A549 (cell line): ENCODE data around the gene SF1. TPM values are rescaled to one million over a fixed set of nuclear protein-coding genes. Genes with fewer than 3 reads are reported as not detected.

Experiments used
- ATAC-seq, 2 experiments: fragments of 200-7000 bp in 1 of 2; fragments of >200 bp in 1 of 2; cut with Nextera tagmentation in 1 of 2; cut with Tn5 transposase in 1 of 2; 3 replicates each; pipeline versions ENCODE4 v1.8.0 to v1.9.1; 2018 to 2020; ENCODE audit warnings: mild to moderate bottlenecking in 1 of 2, moderate library complexity in 1 of 2
- CTCF ChIA-PET: fragments of 300-600 bp; sonication (Branson Sonifier 250); formaldehyde crosslinking; extraction: SDS; loops from one replicate; lab custom pipeline; 2021; ENCODE audit warnings: antibody characterized with exemption, inconsistent platforms; lab: Yijun Ruan, JAX
- POLR2A ChIA-PET: fragments of 350-600 bp; formaldehyde crosslinking; extraction: SDS; loops from one replicate; lab custom pipeline; 2021; ENCODE audit warnings: antibody characterized with exemption, inconsistent platforms; lab: Yijun Ruan, JAX
- DNase-seq, 2 experiments: peaks; one replicate each; pipeline versions ENCODE4 v3.0.0 to v3.0.0-alpha.2; 2011 to 2016; ENCODE audit warnings: low read depth in 1 of 2, low spot score in 1 of 2
- FAIRE-seq: peaks from 2 replicates; lab custom pipeline; 2011; peaks lifted over from hg19 to GRCh38; lab: Jason Lieb, UNC
- H3K27ac ChIP-seq, 2 experiments: fragments of >200 bp; sonication (Bioruptor Twin); formaldehyde crosslinking; 3 replicates each; pipeline ENCODE4 v1.5.1; 2016 to 2017
- H3K4me1 ChIP-seq: fragments of >200 bp; sonication (Bioruptor Twin); formaldehyde crosslinking; 3 replicates; pipeline ENCODE4 v1.6.1; 2016
- H3K4me2 ChIP-seq: fragments of >200 bp; sonication (Bioruptor Twin); formaldehyde crosslinking; 3 replicates; pipeline ENCODE4 v1.6.1; 2016
- H3K4me3 ChIP-seq: fragments of >200 bp; sonication (Bioruptor Twin); formaldehyde crosslinking; 3 replicates; pipeline ENCODE4 v1.5.1; 2016
- H3K9me3 ChIP-seq: fragments of >200 bp; sonication (Bioruptor Twin); formaldehyde crosslinking; 3 replicates; pipeline ENCODE4 v1.6.1; 2016
- CHD2 ChIP-seq: fragments of 150-350 bp; IDR thresholded peaks from 2 replicates; pipeline ENCODE4 v1.6.1; 2014; ENCODE audit warnings: low read length; ENCODE audit not compliant: partially characterized antibody
- CHD4 ChIP-seq: fragments of 200-600 bp; sonication (generic); IDR thresholded peaks from 2 replicates; pipeline ENCODE4 v1.6.1; 2016; ENCODE audit warnings: antibody characterized with exemption, mild to moderate bottlenecking, borderline replicate concordance
- EHF ChIP-seq: fragments of 250-450 bp; sonication (Bioruptor Pico); IDR thresholded peaks from 2 replicates; pipeline ENCODE4 v1.5.0; 2020; ENCODE audit warnings: mild to moderate bottlenecking
- EHMT2 ChIP-seq: fragments of 200-600 bp; sonication (generic); IDR thresholded peaks from 2 replicates; pipeline ENCODE4 v1.6.1; 2016; ENCODE audit warnings: antibody characterized with exemption, low read depth, mild to moderate bottlenecking, moderate library complexity
- ESRRA ChIP-seq: fragments of 150-350 bp; IDR thresholded peaks from 2 replicates; pipeline ENCODE4 v1.6.1; 2014; ENCODE audit warnings: mild to moderate bottlenecking, low read length, borderline replicate concordance
- GATA3 ChIP-seq: IDR thresholded peaks from 2 replicates; pipeline ENCODE4 v1.6.1; 2012; ENCODE audit warnings: borderline replicate concordance
- HOXB13 ChIP-seq: fragments of 250-450 bp; sonication (Bioruptor Pico); IDR thresholded peaks from 2 replicates; pipeline ENCODE4 v1.5.0; 2020; ENCODE audit warnings: low read depth, mild to moderate bottlenecking, moderate library complexity
- HOXB5 ChIP-seq: fragments of 250-450 bp; sonication (Bioruptor Pico); IDR thresholded peaks from 2 replicates; pipeline ENCODE4 v1.5.0; 2020; ENCODE audit warnings: mild to moderate bottlenecking, moderate library complexity
- KDM5A ChIP-seq: fragments of 200-600 bp; sonication (generic); IDR thresholded peaks from 2 replicates; pipeline ENCODE4 v1.6.1; 2016; ENCODE audit warnings: antibody characterized with exemption, mild to moderate bottlenecking
- POLR2A ChIP-seq: IDR thresholded peaks from 2 replicates; pipeline ENCODE4 v1.6.1; 2012; ENCODE audit warnings: mild to moderate bottlenecking, low read length
- SREBF2 ChIP-seq: fragments of 450-650 bp; IDR thresholded peaks from 2 replicates; pipeline ENCODE4 v1.6.1; 2014; ENCODE audit warnings: mild to moderate bottlenecking, moderate library complexity
- TFCP2L1 ChIP-seq: fragments of 250-450 bp; sonication (Bioruptor Pico); IDR thresholded peaks from 2 replicates; pipeline ENCODE4 v1.5.0; 2021; ENCODE audit warnings: mild to moderate bottlenecking
- TP53 ChIP-seq: fragments of 250-450 bp; sonication (Bioruptor Pico); IDR thresholded peaks from 2 replicates; pipeline ENCODE4 v1.5.0; 2021; ENCODE audit warnings: mild to moderate bottlenecking, moderate library complexity
- ZFP36 ChIP-seq: fragments of 450-650 bp; IDR thresholded peaks from 2 replicates; pipeline ENCODE4 v1.6.1; 2014; ENCODE audit warnings: borderline replicate concordance; ENCODE audit not compliant: partially characterized antibody
- ZNF302 ChIP-seq: fragments of 250-450 bp; sonication (Bioruptor Pico); IDR thresholded peaks from 2 replicates; pipeline ENCODE4 v1.9.0; 2021; ENCODE audit warnings: inconsistent platforms, mild to moderate bottlenecking, moderate library complexity
- ZSCAN20 ChIP-seq: fragments of 250-450 bp; sonication (Bioruptor Pico); IDR thresholded peaks from 2 replicates; pipeline ENCODE4 v1.8.0; 2022; ENCODE audit warnings: mild to moderate bottlenecking, moderate library complexity
- WGBS: methylation state at CpG from one replicate; pipeline ENCODE4 v1.1.6; 2017; ENCODE audit errors: missing lambda C conversion rate; 5-methylcytosine and 5-hydroxymethylcytosine counted together
- polyA plus RNA-seq, 4 experiments: library from polyadenylated mRNA; depleted of rRNA in 3 of 4; stranded (reverse); fragments of >200 nt; fragmentation: RNase III in 1 of 4; extraction: RNeasy Plus Mini Kit Qiagen cat#74134 plus additional on column Dnase treatment in 1 of 4; gene quantifications; 2 replicates in 3 of 4; 3 replicates in 1 of 4; pipeline ENCODE4 v1.2.3, GENCODE V29; 2011 to 2017
- TF ChIP-seq, protein P1 (sequence below): IDR thresholded peaks from 2 replicates; pipeline ENCODE4 v1.6.1; 2012; ENCODE audit warnings: low read depth, borderline replicate concordance
- TF ChIP-seq, protein P2 (sequence below): IDR thresholded peaks from 2 replicates; pipeline ENCODE4 v1.6.1; 2012
- TF ChIP-seq, protein P3 (sequence below): IDR thresholded peaks from 2 replicates; pipeline ENCODE4 v1.6.1; 2012
- TF ChIP-seq, protein P4 (sequence below): fragments of 450-650 bp; IDR thresholded peaks from 2 replicates; pipeline ENCODE4 v1.6.1; 2014; ENCODE audit warnings: antibody characterized with exemption
- TF ChIP-seq, protein P5 (sequence below): fragments of 250-450 bp; sonication (Bioruptor Pico); IDR thresholded peaks from 2 replicates; pipeline ENCODE4 v1.5.0; 2021; ENCODE audit warnings: mild to moderate bottlenecking, moderate library complexity, borderline replicate concordance

The SF1 gene
- polyA plus RNA-seq, 2 of the 4 experiments (the other 2 are of a cell fraction): 104 to 310 TPM

DNA sequence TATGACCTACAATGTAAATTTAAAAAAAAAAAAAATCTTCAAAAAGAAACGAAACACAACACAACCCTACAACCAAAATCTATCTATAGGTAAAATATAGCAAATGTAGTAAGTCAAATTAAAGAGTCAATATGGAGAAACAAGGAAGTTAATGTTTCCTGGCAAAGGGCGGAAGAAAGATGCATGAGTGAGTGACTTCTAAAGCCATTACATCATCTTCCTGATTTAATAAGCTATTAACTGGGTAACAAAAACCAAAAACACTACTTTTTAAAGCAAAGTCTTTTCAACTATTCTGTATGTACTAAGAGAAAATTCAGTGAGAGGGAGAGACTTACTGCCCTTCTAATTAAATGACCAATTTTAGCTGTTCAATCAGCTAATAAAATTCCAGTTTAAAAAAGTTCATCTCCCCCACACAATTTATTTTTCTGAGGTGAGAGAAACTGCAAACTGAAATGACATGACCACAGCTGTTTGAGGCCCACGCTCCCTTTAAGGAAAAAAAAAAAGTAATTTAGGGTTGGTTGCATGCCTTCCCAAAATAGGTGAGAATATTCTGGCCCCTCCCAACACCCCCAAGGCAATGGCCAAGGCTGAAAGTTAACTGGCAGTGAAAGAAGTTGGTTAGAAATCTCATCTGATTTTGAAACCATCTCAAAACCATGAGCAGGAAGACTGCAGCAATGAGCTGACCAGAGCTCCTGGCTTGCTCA lies 5.9 kb downstream of the SF1 start:
- ATAC-seq: no peak
- no peaks in the 10 kb centered on the region for H3K9me3 ChIP-seq
- H3K4me2 ChIP-seq: no peak overlapping the region
- no peak overlapping the region for H3K27ac ChIP-seq
- no peak for FAIRE-seq
- POLR2A ChIA-PET: no interaction called here
- TF ChIP-seq ZNF302 (CRISPR knock-in tag): no peak
- TF ChIP-seq, protein P1, sequence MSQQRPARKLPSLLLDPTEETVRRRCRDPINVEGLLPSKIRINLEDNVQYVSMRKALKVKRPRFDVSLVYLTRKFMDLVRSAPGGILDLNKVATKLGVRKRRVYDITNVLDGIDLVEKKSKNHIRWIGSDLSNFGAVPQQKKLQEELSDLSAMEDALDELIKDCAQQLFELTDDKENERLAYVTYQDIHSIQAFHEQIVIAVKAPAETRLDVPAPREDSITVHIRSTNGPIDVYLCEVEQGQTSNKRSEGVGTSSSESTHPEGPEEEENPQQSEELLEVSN: no peak
- TF ChIP-seq EHMT2: no peak
- TF ChIP-seq HOXB5 (CRISPR knock-in tag): no peak
- no peak for TF ChIP-seq EHF
- no peak for TF ChIP-seq ZFP36
- TF ChIP-seq TFCP2L1 (CRISPR knock-in tag): no peak
- TF ChIP-seq ZSCAN20 (CRISPR knock-in tag): no peak
- TF ChIP-seq, protein P2, sequence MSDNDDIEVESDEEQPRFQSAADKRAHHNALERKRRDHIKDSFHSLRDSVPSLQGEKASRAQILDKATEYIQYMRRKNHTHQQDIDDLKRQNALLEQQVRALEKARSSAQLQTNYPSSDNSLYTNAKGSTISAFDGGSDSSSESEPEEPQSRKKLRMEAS: no peak
- TF ChIP-seq CHD4: no peak
- TF ChIP-seq GATA3: no peak
- TF ChIP-seq ESRRA: no peak
- TF ChIP-seq, all 56 proteins: peak for 0
- Histone ChIP-seq H3K4me3 (no peak overlapping the region), H3K4me1 (peaks cover 37% of the 10 kb centered on the region)
- CTCF ChIA-PET: interaction anchor here (0.7 to 1.5 kb wide), 4 partner anchors 9 to 346 kb away, joined by 3 to 9 read pairs (median 3); no protein-coding TSS in a partner anchor
- DNase-seq: no peak
- WGBS: 88% methylated on average over 3 of the region's 3 CpGs

DNA sequence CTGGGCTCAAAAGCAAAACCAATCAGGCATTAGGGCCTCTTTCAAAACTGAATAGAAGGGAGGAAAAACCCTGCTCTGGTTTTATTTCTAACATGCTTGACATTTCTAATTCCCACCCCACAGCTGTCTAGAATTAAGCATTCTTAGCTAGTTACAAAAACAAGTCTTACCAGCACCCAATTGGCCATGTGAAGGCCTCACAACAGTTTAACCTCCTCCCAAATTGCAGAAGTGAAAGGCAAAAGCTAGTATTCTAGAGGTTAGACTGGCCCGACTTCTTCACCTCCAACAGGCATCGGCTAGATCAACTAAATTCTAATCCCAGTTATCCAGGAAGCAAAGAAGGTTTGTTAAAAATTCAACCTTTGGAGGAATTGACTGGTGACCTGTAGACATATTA lies 6.5 kb downstream of the SF1 start:
- DNase-seq (no peak), FAIRE-seq (no peak), ATAC-seq (no peak)
- peaks cover 37% of the 10 kb centered on the region for H3K4me1 ChIP-seq
- H3K9me3 ChIP-seq: no peaks in the 10 kb centered on the region
- 95% methylated on average over 2 of the region's 2 CpGs for WGBS
- H3K4me3 ChIP-seq: no peak overlapping the region
- no peak overlapping the region for H3K4me2 ChIP-seq
- no peak overlapping the region for H3K27ac ChIP-seq
- CTCF ChIA-PET: interaction anchor here (0.7 to 2.5 kb wide), 6 partner anchors 8 to 346 kb away, joined by 3 to 11 read pairs (median 3); partner anchors contain the start of gene RASGRP2
- TF ChIP-seq HOXB13 (CRISPR knock-in tag) (no peak), ZNF302 (CRISPR knock-in tag) (no peak), CHD2 (no peak)
- TF ChIP-seq, protein P1: no peak
- POLR2A ChIA-PET: no interaction called here

DNA sequence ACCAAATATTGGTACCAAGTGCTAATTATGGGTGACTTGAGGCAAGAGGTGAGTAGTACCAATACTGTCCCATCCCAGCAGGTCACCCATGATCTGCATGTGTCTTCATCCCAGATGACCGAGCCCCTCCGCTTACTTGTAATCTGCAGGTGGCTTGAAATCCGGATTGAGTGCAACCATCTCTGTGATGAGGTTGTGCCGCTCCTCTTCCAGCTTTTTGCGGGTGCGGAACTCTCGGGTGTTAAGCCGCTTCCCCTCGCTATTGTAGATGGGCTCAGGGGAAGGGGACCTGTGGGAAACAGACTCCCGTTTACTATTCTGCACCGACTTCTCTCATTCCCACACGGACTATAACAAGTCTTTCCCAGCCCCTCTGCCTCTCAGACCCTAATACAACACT lies 8.2 kb downstream of the SF1 start:
- no peak for DNase-seq
- Histone ChIP-seq H3K27ac (no peak overlapping the region), H3K4me1 (peaks cover 19% of the 10 kb centered on the region; the same call in 2 of the 3 replicates), H3K4me3 (no peak overlapping the region), H3K9me3 (no peaks in the 10 kb centered on the region), H3K4me2 (no peak overlapping the region)
- no peak for FAIRE-seq
- 89% methylated on average over 12 of the region's 12 CpGs for WGBS
- TF ChIP-seq GATA3 (no peak), KDM5A (no peak), HOXB5 (CRISPR knock-in tag) (no peak), ZSCAN20 (CRISPR knock-in tag) (no peak), POLR2A (no peak), CHD4 (no peak), SREBF2 (no peak), TP53 (CRISPR knock-in tag) (no peak)
- TF ChIP-seq, protein P3, sequence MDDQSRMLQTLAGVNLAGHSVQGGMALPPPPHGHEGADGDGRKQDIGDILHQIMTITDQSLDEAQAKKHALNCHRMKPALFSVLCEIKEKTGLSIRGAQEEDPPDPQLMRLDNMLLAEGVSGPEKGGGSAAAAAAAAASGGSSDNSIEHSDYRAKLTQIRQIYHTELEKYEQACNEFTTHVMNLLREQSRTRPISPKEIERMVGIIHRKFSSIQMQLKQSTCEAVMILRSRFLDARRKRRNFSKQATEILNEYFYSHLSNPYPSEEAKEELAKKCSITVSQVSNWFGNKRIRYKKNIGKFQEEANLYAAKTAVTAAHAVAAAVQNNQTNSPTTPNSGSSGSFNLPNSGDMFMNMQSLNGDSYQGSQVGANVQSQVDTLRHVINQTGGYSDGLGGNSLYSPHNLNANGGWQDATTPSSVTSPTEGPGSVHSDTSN: no peak
- TF ChIP-seq, protein P4, sequence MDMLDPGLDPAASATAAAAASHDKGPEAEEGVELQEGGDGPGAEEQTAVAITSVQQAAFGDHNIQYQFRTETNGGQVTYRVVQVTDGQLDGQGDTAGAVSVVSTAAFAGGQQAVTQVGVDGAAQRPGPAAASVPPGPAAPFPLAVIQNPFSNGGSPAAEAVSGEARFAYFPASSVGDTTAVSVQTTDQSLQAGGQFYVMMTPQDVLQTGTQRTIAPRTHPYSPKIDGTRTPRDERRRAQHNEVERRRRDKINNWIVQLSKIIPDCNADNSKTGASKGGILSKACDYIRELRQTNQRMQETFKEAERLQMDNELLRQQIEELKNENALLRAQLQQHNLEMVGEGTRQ: no peak
- TF ChIP-seq, protein P5, sequence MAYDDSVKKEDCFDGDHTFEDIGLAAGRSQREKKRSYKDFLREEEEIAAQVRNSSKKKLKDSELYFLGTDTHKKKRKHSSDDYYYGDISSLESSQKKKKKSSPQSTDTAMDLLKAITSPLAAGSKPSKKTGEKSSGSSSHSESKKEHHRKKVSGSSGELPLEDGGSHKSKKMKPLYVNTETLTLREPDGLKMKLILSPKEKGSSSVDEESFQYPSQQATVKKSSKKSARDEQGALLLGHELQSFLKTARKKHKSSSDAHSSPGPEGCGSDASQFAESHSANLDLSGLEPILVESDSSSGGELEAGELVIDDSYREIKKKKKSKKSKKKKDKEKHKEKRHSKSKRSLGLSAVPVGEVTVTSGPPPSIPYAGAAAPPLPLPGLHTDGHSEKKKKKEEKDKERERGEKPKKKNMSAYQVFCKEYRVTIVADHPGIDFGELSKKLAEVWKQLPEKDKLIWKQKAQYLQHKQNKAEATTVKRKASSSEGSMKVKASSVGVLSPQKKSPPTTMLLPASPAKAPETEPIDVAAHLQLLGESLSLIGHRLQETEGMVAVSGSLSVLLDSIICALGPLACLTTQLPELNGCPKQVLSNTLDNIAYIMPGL: no peak
- ChIA-PET CTCF (interaction anchor here (0.9 to 2.5 kb wide), 6 partner anchors 8 to 37 kb away, joined by 3 to 11 read pairs (median 4); partner anchors contain the start of gene RASGRP2), POLR2A (interaction anchor here (0.6 kb wide), 1 partner anchor 8 kb away, joined by 3 read pairs; the partner anchor contains the start of gene SF1)
- no peak for ATAC-seq
